Stimulated activated CD4-positive, alpha-beta T cell treated with anti-CD3 and anti-CD28 coated beads, TNF-alpha, amount 100 ng/mL, for 4 hours (primary cell): ENCODE measurements around the gene PTPN14.

Source experiments
- DNase-seq, 3 experiments: peaks; one replicate each; pipeline ENCODE4 v3.0.0-alpha.2; 2020; ENCODE audit warnings: low read depth in 3 of 3

Gene PTPN14

GRCh38 chr1:214454569-214455396 lies 96.6 kb downstream of the PTPN14 start:
- DNase-seq = no peak

- no peak for DNase-seq
These were observed 98.2 kb downstream of the PTPN14 start for GRCh38 chr1:214453109-214453722.

GRCh38 chr1:214452152-214452784 lies 99.1 kb downstream of the PTPN14 start:
- DNase-seq = no peak

GRCh38 chr1:214451596-214451995 lies 99.8 kb downstream of the PTPN14 start:
- DNase-seq = no peak

GRCh38 chr1:214449371-214449770 lies 102.0 kb downstream of the PTPN14 start:
- no peak for DNase-seq

GRCh38 chr1:214448536-214448935 lies 102.9 kb downstream of the PTPN14 start:
- no peak for DNase-seq

GRCh38 chr1:214447557-214447871 lies 103.9 kb downstream of the PTPN14 start:
- no peak for DNase-seq

GRCh38 chr1:214446772-214447556 lies 104.4 kb downstream of the PTPN14 start:
- no peak for DNase-seq

GRCh38 chr1:214445831-214446614 lies 105.4 kb downstream of the PTPN14 start:
- no peak for DNase-seq

GRCh38 chr1:214445199-214445598 lies 106.2 kb downstream of the PTPN14 start:
- no peak for DNase-seq

- DNase-seq = no peak
These were observed 107.0 kb downstream of the PTPN14 start for GRCh38 chr1:214444182-214444939.

- DNase-seq = no peak
These were observed 110.3 kb downstream of the PTPN14 start for GRCh38 chr1:214441119-214441518.

GRCh38 chr1:214440219-214440965 lies 111.0 kb downstream of the PTPN14 start:
- DNase-seq = no peak

- DNase-seq = no peak
These were observed 111.9 kb downstream of the PTPN14 start for GRCh38 chr1:214439352-214440119.

GRCh38 chr1:214438530-214438929 lies 112.9 kb downstream of the PTPN14 start:
- no peak for DNase-seq

GRCh38 chr1:214438075-214438474 lies 113.3 kb downstream of the PTPN14 start:
- DNase-seq = no peak

GRCh38 chr1:214435867-214436266 lies 115.5 kb downstream of the PTPN14 start:
- no peak for DNase-seq

- no peak for DNase-seq
These were observed 119.2 kb downstream of the PTPN14 start for GRCh38 chr1:214432245-214432644.
